GM12874 (cell line): ENCODE data around the gene HES6.

Experiments
- CTCF ChIP-seq: IDR thresholded peaks from 2 replicates; pipeline ENCODE4 v1.5.1; 2011; ENCODE audit warnings: low read depth, mild to moderate bottlenecking, control low read depth, low read length, moderate library complexity; ENCODE audit not compliant: insufficient read depth

HES6 gene

GRCh38 chr2:238235331-238235732 is 4.5 kb downstream of the HES6 start:
- no peak for TF ChIP-seq CTCF

GRCh38 chr2:238233625-238234024 is 6.2 kb downstream of the HES6 start:
- no peak for TF ChIP-seq CTCF

- no peak for TF ChIP-seq CTCF
These were observed 8.0 kb downstream of the HES6 start for GRCh38 chr2:238231809-238232208.

- no peak for TF ChIP-seq CTCF
These were observed 8.5 kb downstream of the HES6 start for GRCh38 chr2:238231251-238231793.

- TF ChIP-seq CTCF = no peak
These were observed 9.1 kb downstream of the HES6 start for GRCh38 chr2:238230699-238231098.

- no peak for TF ChIP-seq CTCF
These were observed 11.1 kb downstream of the HES6 start for GRCh38 chr2:238228700-238229099.

- TF ChIP-seq CTCF = no peak
These were observed 12.2 kb downstream of the HES6 start for GRCh38 chr2:238227587-238228032.
